CD4-positive, CD25-positive, alpha-beta regulatory T cell (primary cell): Measurements from ENCODE around the gene CD151. TPM values are rescaled to one million over a fixed set of nuclear protein-coding genes. Genes with fewer than 3 reads are reported as not detected.

ENCODE experiments used
- ATAC-seq, 2 donors: fragments of 150-1000 bp; cut with Tn5 transposase; one replicate each; pipeline ENCODE4 v1.10.0; 2021; ENCODE audit warnings: low read depth in 2 of 2, moderate number of reproducible peaks in 2 of 2, moderate library complexity in 1 of 2
- DNase-seq, 3 donors: peaks; one replicate each; pipeline versions ENCODE4 v3.0.0 to v3.0.0-alpha.2; 2012 to 2022; ENCODE audit warnings: mixed read lengths in 1 of 3
- H3K27ac ChIP-seq: one replicate; pipeline ENCODE4 v1.7.0; 2013; ENCODE audit warnings: mild to moderate bottlenecking, low read length; ENCODE audit not compliant: insufficient read depth, poor library complexity, severe bottlenecking
- H3K27me3 ChIP-seq: one replicate; pipeline ENCODE4 v1.7.0; 2013; ENCODE audit warnings: low read length; ENCODE audit not compliant: control insufficient read depth, insufficient read depth
- H3K36me3 ChIP-seq: one replicate; pipeline ENCODE4 v1.7.0; 2013; ENCODE audit warnings: mild to moderate bottlenecking, low read length, moderate library complexity; ENCODE audit not compliant: control insufficient read depth, insufficient read depth
- H3K4me1 ChIP-seq: 2 replicates; pipeline ENCODE4 v1.7.0; 2013; ENCODE audit warnings: mild to moderate bottlenecking, low read length; ENCODE audit not compliant: insufficient read depth, control insufficient read depth, poor library complexity, severe bottlenecking
- H3K4me3 ChIP-seq: one replicate; pipeline ENCODE4 v1.7.0; 2013; ENCODE audit warnings: low read depth, mild to moderate bottlenecking, low read length, moderate library complexity
- H3K9me3 ChIP-seq, 2 experiments: 1 replicate in 1 of 2; 2 replicates in 1 of 2; pipeline ENCODE4 v1.7.0; 2013; ENCODE audit warnings: low read length in 2 of 2, mild to moderate bottlenecking in 1 of 2, moderate library complexity in 1 of 2; ENCODE audit not compliant: control insufficient read depth in 2 of 2
- H3K27ac Mint-ChIP-seq, 3 donors: one replicate each; pipeline ENCODE4 v1.8.0; 2020 to 2022; ENCODE audit warnings: mild to moderate bottlenecking in 3 of 3, mixed read lengths in 3 of 3, moderate library complexity in 2 of 3
- H3K27me3 Mint-ChIP-seq: one replicate; pipeline ENCODE4 v1.8.0; 2022; ENCODE audit warnings: mild to moderate bottlenecking, mixed read lengths
- H3K36me3 Mint-ChIP-seq: one replicate; pipeline ENCODE4 v1.8.0; 2020; ENCODE audit warnings: mixed read lengths
- H3K4me1 Mint-ChIP-seq, 4 donors: one replicate each; pipeline ENCODE4 v1.8.0; 2020 to 2022; ENCODE audit warnings: mixed read lengths in 4 of 4, mild to moderate bottlenecking in 1 of 4
- H3K4me3 Mint-ChIP-seq, 4 donors: one replicate each; pipeline ENCODE4 v1.8.0; 2020 to 2022; ENCODE audit warnings: mild to moderate bottlenecking in 4 of 4, mixed read lengths in 4 of 4, moderate library complexity in 3 of 4
- H3K9me3 Mint-ChIP-seq, 7 donors: one replicate each; pipeline ENCODE4 v1.8.0; 2020 to 2022; ENCODE audit warnings: mixed read lengths in 7 of 7, mild to moderate bottlenecking in 3 of 7, moderate library complexity in 2 of 7
- polyA plus RNA-seq, 4 donors: library from polyadenylated mRNA; unstranded; fragments of 300-500 nt; fragmentation: Illumina TruSeq; gene quantifications; one replicate each; pipeline ENCODE4 v1.2.3, GENCODE V29; 2021
- total RNA-seq: library from RNA; stranded (reverse); gene quantifications from one replicate; pipeline ENCODE4 v1.2.3, GENCODE V29; 2022

CD151 gene
- total and polyA plus RNA-seq, 5 donors from 2014 or later, result 5.5 to 20.7 (median 11.9) TPM

DNA sequence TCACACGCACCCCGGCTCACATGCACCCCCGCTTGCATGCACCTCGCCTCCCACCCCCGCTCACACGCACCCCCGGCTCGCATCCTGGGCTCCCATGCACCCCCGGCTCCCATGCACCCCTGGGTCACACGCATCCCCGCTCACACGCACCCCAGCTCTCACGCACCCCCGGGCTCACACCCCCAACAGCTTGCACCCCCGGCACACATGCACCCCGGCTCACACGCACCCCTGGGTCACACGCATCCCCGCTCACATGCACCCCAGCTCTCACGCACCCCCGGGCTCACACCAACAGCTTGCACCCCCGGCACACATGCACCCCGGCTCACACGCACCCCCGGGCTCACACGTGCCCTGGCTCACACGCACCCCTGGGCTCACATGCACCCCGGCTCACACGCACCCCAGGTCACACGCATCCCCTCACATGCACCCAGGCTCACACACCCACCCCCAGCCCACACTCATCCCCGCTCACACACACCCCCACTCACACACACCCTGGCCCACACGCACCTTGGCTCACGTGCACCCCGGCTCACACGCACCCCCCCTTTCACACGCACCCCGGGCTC lies 26.1 kb downstream of the CD151 start:
- Mint-ChIP-seq H3K27ac (no peak overlapping the region), H3K4me3 (no peak overlapping the region), H3K4me1 (no peaks in the 10 kb centered on the region), H3K27me3 (peaks cover 4% of the 10 kb centered on the region), H3K36me3 (no peaks in the 10 kb centered on the region), H3K9me3 (no peaks in the 10 kb centered on the region)
- no peaks in the 10 kb centered on the region for H3K36me3 ChIP-seq
- DNase-seq (no peak), ATAC-seq (no peak)
- H3K9me3 ChIP-seq, result no peaks in the 10 kb centered on the region
- no peak overlapping the region for H3K4me3 ChIP-seq
- H3K27ac ChIP-seq, result no peak overlapping the region
- no peaks in the 10 kb centered on the region for H3K27me3 ChIP-seq
- H3K4me1 ChIP-seq, result no peaks in the 10 kb centered on the region

DNA sequence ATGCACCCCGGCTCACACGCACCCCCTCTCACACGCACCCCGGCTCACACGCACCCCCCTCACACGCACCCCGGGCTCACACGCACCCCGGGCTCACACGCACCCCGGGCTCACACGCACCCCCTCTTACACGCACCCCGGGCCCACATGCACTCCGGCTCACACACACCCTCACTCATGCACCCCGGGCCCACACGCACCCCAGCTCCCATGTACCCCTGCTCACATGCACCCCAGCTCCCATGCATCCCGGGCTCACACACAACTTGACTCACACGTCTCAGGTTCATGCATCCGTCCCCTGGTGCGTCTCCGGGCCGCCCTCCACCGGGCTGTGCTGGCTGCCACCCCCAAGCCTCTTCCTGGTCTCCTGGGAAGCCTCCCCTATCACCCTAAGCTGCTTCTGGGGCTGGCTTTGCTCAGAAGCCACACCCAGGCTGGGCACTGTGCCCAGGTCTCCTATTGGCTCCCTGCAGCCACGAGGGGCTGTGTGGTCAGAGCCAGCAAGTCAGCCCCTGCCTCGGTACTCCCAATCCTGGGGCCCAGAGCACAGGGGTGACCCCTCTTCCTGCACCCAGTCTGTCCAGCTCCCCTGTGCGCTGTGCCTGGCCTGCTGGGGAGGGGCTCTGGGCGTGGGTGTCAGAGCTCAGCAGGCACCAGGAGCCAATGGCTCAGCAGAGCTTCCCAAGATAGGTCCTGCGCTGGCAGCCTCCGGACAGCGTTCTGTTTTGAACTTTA lies 26.8 kb downstream of the CD151 start:
- H3K36me3 ChIP-seq, result no peaks in the 10 kb centered on the region
- H3K4me3 Mint-ChIP-seq, result no peak overlapping the region
- H3K27ac ChIP-seq, result no peak overlapping the region
- H3K27me3 ChIP-seq, result no peaks in the 10 kb centered on the region
- peaks cover 4% of the 10 kb centered on the region for H3K27me3 Mint-ChIP-seq
- no peaks in the 10 kb centered on the region for H3K36me3 Mint-ChIP-seq
- H3K4me3 ChIP-seq, result no peak overlapping the region
- no peaks in the 10 kb centered on the region for H3K9me3 Mint-ChIP-seq
- H3K9me3 ChIP-seq, result no peaks in the 10 kb centered on the region
- H3K27ac Mint-ChIP-seq, result no peak overlapping the region
- H3K4me1 ChIP-seq, result no peaks in the 10 kb centered on the region
- DNase-seq, result no peak
- ATAC-seq, result no peak
- no peaks in the 10 kb centered on the region for H3K4me1 Mint-ChIP-seq

DNA sequence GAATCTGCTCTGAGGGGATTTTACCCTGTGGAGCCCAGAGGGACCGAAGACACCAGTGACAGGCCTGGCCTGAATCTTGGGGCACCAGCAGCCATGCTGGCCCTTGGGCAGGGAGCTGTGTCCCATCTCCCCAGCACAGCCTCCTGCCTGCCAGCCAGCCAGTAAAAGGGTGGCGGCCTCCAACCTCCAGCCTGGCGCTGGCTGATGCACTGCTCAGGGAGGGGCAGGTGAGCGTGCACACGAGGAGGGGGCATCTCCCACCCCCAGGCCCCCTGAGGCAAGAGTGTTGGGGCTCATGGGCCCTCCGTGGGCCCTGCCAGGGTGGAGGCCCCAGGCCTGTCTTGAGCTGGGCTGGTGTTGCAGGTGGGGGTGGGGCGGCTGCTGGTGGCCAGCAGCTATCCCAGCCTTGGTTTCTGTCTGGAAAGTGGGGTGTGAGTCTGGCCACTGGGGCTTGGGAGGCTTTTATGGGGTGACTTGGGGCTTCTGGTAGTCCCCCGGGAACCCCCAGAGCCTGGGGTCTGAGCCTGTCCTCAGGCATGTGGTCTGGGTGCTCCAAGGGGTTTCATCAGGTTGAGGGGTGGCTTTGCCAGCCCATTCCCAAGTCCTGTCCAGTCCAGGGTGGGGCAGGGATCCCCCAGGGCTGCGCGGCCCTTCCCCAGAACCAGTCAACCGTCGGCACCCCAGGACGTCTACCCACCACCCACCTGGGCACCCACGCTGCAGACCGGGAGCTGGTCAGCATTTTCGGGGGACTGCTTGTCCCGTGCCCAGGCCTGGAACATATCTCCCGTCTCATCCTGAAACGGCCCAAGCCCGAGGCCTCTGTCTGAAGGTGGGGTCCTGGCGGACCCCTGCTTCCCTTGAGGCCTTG lies 27.7 kb downstream of the CD151 start:
- Mint-ChIP-seq H3K9me3 (no peaks in the 10 kb centered on the region), H3K4me3 (no peak overlapping the region), H3K36me3 (no peaks in the 10 kb centered on the region), H3K27me3 (peaks cover 4% of the 10 kb centered on the region), H3K4me1 (no peaks in the 10 kb centered on the region), H3K27ac (no peak overlapping the region)
- DNase-seq, result no peak
- Histone ChIP-seq H3K27ac (no peak overlapping the region), H3K4me1 (no peaks in the 10 kb centered on the region), H3K4me3 (no peak overlapping the region), H3K9me3 (no peaks in the 10 kb centered on the region), H3K36me3 (no peaks in the 10 kb centered on the region), H3K27me3 (no peaks in the 10 kb centered on the region)
- no peak for ATAC-seq

DNA sequence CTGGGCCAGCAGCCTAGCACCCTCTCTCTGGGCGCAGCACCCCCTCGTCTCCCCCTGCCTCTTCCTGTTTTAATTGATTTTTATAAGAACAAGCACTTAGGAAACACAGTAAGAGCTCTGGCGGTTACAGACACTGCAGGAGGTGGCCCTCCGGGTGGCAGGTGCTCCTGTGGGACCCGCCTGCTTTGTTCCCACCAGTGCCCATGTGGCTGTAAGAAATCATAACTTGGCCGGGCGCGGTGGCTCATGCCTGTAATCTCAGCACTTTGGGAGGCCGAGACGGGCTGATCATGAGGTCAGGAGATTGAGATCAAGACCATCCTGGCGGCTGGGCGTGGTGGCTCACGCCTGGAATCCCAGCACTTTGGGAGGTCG lies 28.3 kb downstream of the CD151 start:
- peaks cover 4% of the 10 kb centered on the region for H3K27me3 Mint-ChIP-seq
- H3K4me3 ChIP-seq, result no peak overlapping the region
- DNase-seq (no peak), ATAC-seq (no peak)
- H3K9me3 Mint-ChIP-seq, result no peaks in the 10 kb centered on the region
- H3K27ac Mint-ChIP-seq, result no peak overlapping the region
- H3K36me3 Mint-ChIP-seq, result no peaks in the 10 kb centered on the region
- no peaks in the 10 kb centered on the region for H3K9me3 ChIP-seq
- H3K27me3 ChIP-seq, result no peaks in the 10 kb centered on the region
- H3K4me1 Mint-ChIP-seq, result no peaks in the 10 kb centered on the region
- H3K4me3 Mint-ChIP-seq, result no peak overlapping the region
- H3K27ac ChIP-seq, result no peak overlapping the region
- no peaks in the 10 kb centered on the region for H3K36me3 ChIP-seq
- no peaks in the 10 kb centered on the region for H3K4me1 ChIP-seq

DNA sequence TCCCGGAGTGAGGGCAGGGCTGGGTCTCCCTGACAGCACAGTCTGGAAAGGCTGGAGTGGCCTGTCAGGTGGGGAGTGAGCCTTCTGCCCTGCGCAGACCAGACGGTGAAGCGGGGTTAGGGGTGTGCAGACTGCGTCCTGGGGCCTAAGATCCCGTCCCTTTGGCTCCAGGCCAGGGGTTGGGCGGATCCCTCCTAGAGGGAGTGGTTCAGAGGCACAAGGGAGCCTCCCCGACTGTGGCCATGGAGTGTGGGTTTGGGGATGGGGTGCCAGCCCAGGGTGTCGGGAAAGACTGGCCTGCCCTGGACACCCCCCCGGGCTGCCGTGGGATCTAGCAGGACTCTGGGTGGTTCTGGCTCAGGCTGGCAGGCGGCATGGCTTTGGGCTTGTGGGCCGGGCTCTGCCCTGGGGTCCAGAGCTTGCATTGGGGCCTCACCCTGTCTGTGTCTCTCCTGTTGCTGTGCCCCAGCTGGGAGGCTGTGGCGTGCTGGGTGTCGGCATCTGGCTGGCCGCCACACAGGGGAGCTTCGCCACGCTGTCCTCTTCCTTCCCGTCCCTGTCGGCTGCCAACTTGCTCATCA lies 29.4 kb downstream of the CD151 start:
- peaks cover 4% of the 10 kb centered on the region for H3K27me3 Mint-ChIP-seq
- H3K27ac Mint-ChIP-seq, result no peak overlapping the region
- no peaks in the 10 kb centered on the region for H3K36me3 Mint-ChIP-seq
- H3K9me3 ChIP-seq, result no peaks in the 10 kb centered on the region
- no peaks in the 10 kb centered on the region for H3K4me1 ChIP-seq
- H3K4me1 Mint-ChIP-seq, result no peaks in the 10 kb centered on the region
- H3K27ac ChIP-seq, result no peak overlapping the region
- H3K4me3 ChIP-seq, result no peak overlapping the region
- no peaks in the 10 kb centered on the region for H3K36me3 ChIP-seq
- ATAC-seq (no peak), DNase-seq (no peak)
- H3K9me3 Mint-ChIP-seq, result no peaks in the 10 kb centered on the region
- no peak overlapping the region for H3K4me3 Mint-ChIP-seq
- no peaks in the 10 kb centered on the region for H3K27me3 ChIP-seq

DNA sequence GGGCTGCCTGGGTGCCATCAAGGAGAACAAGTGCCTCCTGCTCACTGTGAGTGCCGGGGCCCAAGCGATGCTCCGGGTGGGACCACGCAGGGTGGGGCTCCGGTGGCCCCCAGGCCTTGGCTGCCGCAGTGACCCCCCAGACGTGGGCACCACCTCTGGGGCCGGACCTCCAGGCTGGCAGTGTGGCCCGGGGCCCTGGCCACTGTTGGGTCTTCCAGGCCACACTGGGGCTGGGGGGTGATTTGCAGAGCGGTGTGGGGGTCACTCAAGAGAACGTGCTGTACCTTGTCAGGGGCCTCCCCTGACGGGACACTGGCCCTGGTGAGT lies 29.9 kb downstream of the CD151 start:
- DNase-seq (no peak), ATAC-seq (no peak)
- Histone ChIP-seq H3K4me3 (no peak overlapping the region), H3K9me3 (no peaks in the 10 kb centered on the region), H3K27me3 (no peaks in the 10 kb centered on the region), H3K4me1 (no peaks in the 10 kb centered on the region), H3K27ac (no peak overlapping the region), H3K36me3 (no peaks in the 10 kb centered on the region)
- Mint-ChIP-seq H3K4me3 (no peak overlapping the region), H3K27me3 (peaks cover 3% of the 10 kb centered on the region), H3K27ac (no peak overlapping the region), H3K9me3 (no peaks in the 10 kb centered on the region), H3K36me3 (no peaks in the 10 kb centered on the region), H3K4me1 (no peaks in the 10 kb centered on the region)

DNA sequence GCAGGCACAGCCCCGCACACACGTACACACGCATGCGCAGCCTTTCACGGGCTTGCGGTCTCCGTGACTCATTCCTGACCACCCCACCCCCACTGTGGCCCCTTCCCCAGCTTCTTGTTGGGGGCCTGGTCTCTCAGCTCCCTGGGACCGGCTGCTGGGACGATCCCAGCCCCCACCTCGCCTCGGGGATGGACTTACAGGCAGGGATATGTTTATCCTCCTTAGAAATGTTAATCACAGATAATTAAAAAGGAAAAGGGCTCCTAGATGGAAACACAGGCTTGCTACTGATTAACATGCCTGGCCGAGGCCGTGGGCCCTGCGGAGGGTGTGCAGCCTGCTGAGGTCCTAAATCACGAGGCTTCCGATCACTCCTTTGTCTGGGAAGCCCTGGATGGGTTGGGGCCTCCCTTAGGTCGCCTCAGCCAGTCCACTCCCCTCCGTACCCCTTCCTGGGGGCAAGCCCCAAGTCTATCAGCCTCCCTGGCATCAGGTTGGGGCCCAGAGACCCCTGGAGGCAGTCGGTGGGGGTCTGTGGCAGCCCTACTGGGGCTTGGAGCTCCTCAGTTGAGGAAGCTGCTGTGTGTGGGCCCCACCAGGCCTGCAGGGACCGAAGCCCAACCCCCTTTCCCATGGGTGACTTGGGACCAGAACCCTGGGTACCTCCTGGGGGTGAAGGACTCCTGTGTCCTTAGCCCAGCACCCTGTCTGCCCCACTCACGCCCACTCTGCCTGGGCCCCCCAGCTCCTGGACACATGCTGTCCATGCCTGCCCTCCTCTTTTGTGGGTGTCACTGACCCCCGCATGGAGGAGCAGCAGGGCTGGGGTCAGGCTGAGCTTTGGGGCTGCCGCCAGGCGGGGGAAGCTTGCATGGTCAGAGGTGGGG lies 30.5 kb downstream of the CD151 start:
- ATAC-seq (no peak), DNase-seq (no peak)
- no peak overlapping the region for H3K27ac ChIP-seq
- H3K27me3 Mint-ChIP-seq, result no peaks in the 10 kb centered on the region
- no peaks in the 10 kb centered on the region for H3K36me3 Mint-ChIP-seq
- H3K4me3 ChIP-seq, result no peak overlapping the region
- no peaks in the 10 kb centered on the region for H3K4me1 Mint-ChIP-seq
- no peaks in the 10 kb centered on the region for H3K9me3 ChIP-seq
- no peaks in the 10 kb centered on the region for H3K27me3 ChIP-seq
- H3K9me3 Mint-ChIP-seq, result no peaks in the 10 kb centered on the region
- H3K36me3 ChIP-seq, result no peaks in the 10 kb centered on the region
- peak overlapping the region in 1 of 3 donors; percentile 26 for H3K27ac Mint-ChIP-seq
- no peak overlapping the region for H3K4me3 Mint-ChIP-seq
- no peaks in the 10 kb centered on the region for H3K4me1 ChIP-seq
